NCI-H524 (cell line): ENCODE results near the gene OTP.

Experiments
- DNase-seq, 2 experiments: peaks; one replicate each; lab custom pipeline; 2025; lab: John Stamatoyannopoulos, UW

Gene OTP

DNA sequence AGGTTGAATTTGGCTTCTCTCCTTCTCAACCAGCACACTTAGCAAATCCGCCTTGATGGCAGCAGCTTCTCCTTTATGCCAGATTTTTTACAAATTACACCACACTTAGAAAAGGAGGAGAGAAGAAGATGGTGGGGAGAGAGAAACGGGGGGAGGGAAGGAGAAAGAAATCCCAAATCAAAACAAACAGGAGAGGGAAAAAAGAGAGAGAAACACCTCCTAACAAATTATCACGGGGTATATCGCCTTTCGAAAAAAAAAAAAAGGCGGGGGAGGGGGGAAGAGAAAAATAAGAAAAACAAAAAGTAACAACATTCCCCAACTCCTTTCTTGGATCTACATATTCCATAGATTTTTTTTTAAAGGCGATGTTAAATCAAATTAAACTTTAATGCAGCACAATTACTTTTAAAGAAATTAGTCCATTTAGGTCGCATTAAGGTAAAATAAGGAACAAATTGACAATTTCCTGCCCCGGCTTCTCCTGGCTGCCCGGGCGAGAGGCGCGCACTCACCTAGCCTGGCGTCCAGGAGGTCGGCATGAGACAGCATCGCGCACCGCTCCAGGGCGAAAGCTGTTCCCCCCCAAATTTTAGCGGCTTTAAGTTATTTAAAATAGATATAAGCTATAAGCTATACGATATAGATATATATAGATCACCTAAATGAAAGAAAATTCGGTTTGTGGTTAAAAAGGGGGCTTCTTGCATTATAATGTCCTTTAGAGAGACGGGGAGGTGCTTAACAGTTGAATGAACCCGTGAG lies at the start of gene OTP:
Gene OTP, minus strand, starts transcription at position 716 of the 765 bp plus-strand sequence. Its CDS starts 164 bp downstream, at position 552.
- no peak for DNase-seq

DNA sequence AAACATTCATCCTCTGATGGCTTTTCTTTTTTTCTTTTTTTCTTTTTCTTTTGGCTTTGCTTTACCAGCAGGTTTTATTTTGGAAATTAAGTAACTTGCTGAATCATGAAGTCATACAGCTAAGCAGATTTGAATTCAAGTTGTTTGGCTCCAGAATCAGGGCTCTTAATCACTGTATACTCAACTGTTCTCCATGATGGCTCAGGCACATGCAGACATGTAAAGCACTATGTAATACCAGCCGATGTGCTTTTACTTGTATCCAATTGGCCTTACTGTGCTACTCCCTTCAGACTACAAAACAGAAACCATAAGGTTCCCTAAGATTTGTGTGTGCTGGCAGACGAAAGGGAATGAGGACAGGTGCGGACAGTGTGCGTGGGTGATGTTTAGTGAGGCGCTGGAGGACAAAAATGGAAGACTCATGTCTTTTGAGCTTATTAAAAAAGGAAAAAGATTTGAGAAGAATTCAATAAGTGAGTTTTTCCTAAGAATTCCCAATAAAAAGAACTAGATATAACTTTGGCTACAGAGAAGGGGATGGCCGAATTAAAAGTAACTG lies 44.7 kb upstream of the OTP start:
- DNase-seq, result no peak

DNA sequence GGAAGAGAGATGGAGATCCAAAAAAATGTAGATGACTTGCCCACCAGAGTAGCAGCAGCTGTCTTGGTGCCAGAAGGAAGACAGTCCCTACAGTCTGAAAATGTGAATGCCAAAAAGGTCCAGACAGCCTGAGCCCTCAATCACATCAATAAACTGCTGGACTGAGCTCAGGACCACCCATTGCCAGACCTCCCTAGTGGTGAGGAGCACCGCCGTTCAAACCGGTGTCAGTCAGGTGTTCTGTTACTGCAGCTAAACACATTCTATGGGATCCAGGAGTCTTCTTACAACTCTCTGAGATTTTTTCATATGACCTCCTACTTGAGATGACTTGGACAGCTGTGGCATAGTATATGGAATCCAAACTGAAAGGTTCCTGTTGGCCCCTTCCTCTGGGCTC lies 32.0 kb upstream of the OTP start:
- no peak for DNase-seq

DNA sequence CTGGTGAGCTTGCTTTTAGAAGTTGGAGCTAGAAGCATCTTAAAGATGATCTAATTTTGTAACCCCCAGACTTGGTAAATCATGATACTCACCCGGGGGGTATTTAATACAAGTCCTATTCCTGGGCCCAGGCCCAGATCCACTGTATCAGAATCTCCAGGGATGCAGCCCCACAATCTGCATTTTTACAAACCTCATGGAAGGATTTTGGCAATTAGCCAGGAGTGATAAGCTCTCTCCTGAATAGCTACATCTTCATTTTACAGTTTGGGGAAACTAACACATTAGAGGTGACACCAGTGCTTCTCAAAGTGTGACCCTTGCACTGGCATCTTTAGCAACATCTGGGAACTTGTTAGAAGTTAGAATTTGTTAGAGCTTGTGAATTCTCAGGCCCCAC lies 31.2 kb upstream of the OTP start:
- no peak for DNase-seq

DNA sequence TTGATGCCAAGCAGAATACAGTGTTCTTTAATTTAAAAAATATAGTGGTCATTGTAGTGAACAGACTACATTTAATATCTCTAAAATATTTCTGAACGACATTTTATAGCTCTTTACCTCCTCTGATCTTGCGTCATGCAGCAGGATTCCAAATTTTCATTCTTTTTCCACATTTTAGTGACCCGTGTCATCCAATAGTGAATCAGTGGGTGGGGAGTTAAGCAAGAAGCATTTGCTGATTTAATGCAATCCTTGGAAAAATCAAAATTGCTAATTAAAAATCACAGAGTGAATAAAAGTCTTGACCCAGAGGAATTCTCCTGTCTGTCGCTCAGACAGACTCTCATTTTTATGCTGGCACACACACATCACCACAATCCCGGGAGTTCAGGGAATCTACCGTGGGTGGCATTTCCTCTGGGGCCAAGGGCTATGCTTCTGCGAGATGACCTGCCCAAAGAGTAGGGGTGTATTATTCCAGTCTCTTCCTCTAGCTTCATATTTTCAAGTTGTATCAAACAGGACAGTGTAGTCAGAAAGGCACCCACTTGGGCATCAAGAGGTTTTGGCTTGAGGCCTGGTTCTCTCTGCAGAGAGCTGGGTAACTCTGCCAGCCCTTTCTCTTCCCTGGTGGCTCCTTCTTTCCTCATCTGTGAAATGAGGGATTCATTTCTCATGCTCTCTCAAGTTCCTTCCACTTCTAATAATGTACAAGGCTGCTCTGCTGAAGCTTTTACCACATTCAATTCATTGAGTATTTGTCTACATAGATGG lies 24.8 kb upstream of the OTP start:
- no peak for DNase-seq

DNA sequence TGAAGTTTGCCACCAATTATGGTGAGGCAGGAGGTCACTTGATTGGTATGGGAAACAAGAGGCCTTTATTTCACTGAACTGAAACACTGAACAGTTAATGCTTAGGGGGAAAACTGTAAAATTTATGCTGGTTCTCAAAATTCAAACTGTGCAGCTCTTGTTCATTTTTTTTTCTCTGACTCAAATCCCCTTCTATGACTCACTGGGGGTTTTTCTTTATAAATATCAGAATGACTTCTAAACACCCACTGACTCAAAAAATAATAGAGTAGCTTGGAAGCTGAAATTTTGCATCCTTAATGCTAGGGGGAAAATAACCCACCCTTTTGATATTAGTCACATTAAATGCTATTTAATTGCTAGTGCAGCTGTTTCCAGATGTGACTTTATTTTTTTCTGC lies 24.1 kb upstream of the OTP start:
- no peak for DNase-seq

DNA sequence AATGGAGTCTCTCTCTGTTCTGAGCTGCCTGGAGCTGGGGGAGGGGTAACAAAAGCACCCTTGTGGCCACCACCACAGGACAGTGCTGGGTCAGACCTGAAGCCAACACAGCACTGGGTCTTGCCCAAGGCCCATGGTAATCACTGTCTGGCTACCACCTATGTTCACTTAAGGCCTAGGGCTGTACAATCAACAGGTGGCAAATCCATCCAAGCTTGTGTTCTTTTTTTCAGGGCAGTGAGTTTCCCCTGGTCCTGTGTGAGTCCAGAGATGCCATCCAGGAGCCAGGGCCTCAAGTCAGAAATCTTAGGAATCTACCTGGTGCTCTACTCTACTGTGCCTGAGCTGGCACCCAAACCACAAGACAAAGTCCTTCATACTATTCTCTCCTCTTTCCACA lies 20.1 kb upstream of the OTP start:
- no peak for DNase-seq

DNA sequence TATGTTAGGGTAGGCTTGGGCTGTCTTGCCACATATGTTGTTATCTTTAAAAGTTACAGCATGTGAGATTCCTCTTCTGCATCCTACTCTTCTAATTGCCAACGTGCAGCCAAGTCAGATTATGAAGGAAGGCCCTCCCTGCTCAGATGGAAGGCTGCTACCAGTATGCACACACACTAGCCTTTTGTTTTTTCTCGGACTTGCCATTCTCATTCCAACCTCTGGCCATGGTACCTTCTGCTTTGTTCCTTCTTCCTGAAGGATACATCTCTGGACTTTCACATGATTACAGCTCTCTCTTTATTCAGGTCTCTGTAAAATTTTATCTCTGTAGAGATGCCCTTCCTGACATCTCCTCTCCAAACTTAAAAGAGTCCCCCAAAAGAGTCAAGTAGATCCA lies 12.8 kb upstream of the OTP start:
- no peak for DNase-seq

DNA sequence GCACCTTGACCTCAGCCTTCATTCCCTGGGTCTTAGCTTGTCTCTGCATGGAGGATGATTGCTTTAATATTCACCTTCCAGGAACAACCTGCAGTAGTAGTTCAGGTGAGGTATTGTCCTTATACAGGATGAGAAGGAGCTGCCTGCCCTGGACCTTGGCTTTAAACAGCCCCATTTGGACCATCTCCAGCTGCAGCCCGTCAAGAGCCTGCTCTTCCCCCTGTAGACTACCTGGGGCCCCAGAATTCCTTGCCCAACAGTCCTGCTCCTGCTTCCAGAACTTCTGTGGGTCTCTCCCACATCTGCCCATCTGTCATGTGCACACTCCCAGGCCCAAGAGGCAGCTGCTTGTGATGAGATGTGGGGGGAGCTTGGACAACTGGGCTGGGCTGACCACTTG lies 12.2 kb upstream of the OTP start:
- no peak for DNase-seq

DNA sequence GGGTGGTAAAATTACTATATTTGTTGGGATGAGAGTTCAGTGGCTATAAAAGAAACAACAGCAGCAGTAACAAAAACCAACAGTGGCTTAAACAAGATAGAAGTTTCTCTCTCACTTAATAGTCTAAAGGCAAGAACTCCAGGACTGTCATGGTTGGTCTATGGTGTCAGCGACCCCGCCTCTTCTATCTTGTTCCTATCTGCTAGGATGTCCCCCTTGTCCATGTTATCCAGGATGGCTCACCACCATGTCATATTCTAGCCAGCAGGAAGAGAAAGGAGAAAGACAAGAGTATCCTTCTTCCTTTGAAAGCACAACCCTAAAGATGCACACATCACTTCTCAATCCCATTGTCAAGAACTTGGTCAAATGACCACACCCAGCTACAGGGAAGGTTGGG lies 11.3 kb upstream of the OTP start:
- no peak for DNase-seq

DNA sequence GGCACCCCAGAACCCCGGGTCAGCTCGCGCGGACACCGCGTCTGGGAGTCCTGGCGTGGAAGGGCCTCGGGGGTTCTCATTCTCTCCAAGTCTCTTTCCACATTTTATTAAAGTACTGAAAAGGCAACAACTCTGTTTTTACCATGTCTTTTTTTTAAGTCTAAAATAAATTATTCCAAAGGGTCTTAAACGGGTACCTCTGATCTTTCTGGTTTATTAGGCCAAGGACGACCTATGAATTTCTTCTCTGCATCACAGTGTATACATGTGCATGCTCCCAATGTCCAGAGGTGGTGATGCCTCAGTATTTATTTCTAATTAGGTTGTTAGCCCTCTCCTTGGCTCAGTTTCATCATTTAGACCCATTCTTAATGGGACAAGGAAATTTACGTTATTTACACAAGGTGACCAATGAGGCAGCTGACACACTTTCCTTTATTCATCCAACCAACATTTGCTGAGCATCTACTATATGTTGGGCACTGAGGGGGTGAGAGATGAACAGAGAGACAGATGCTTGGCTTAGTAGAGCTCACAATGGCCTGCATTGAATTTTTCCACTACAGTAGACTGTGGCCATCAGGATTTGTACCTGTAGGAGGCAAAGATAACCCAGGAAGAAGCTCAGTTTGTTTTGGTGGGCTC lies 7.6 kb upstream of the OTP start:
- no peak for DNase-seq

DNA sequence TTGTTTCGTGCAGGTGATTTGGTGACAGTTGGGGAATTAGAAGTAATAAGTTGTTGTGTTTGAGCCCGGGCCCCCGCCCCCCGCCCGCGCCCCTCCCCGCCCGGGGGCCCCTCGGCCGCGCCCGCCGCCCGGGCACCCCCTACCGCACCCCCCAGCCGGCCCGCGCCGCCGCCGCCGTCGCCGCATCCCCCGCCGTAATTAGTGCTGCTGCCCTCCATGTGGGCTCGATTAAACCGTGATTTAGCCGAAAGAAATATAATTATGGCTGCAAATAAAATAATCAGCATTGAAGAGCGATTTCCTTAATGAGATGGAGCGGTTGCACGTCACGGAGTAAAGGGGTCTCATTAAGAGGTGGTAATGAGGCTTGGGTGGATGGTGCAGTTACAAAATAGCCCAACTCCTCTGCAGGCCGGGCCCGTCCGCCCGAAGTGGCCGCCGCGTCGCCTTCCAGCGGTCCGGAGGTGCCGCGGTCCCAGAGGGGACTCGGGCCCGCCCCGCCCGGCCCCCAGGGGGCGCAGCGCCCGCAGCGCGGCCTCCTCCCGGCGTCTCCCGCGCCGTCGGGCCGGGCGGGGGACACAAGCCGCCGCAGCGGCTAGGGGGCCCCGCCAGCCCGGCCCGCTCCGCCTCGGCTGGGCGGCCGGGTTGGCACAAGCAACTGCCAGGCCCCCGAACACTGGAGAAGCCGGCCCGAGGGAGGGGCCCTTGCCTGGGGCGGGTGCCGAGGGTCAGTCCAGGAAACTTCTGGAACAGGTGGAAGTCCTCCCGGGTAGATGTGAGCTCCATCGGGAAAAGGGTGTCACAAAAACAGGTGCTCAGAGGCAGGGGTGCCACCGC lies 6.9 kb upstream of the OTP start:
- DNase-seq, result peak; percentile 22 to 64

DNA sequence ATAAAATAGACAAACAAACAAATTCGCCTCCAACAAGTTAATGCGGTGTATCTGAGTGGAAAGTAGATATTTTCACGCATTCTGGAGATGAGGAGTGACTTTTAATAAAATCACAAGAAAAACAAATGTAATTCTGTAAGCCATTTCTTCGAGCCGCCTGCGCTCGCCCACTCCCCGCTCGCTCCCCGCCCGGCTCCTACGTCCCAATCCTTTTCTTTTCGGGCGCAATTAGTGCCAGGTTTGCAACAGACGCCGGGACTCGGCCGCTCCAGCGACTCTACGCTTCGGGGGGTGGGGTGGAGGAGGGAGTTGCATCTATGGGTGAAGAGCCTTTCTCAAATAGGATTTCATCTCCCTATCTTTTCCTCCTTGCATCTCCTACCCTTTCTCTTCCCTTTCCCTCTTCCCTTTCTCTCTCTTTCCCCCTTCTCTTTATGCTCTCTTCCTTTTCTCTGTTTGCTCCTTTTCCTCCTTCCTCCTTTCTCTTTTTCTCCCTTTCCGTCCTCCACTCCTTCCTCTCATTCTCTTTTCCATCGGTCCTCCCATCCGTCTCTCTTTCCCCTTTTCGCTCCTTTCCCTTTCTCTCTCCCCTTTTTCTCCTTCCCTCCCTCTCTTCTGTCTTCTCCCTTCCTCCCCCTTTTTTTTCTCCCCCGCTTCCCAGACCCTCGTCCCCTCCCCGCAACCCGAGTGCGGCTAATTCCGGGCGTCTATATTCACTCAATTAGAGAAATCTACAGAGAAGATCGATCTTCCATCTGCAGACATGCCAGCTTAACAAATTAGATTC lies 6.1 kb upstream of the OTP start:
- peak; percentile 50 to 77 for DNase-seq

DNA sequence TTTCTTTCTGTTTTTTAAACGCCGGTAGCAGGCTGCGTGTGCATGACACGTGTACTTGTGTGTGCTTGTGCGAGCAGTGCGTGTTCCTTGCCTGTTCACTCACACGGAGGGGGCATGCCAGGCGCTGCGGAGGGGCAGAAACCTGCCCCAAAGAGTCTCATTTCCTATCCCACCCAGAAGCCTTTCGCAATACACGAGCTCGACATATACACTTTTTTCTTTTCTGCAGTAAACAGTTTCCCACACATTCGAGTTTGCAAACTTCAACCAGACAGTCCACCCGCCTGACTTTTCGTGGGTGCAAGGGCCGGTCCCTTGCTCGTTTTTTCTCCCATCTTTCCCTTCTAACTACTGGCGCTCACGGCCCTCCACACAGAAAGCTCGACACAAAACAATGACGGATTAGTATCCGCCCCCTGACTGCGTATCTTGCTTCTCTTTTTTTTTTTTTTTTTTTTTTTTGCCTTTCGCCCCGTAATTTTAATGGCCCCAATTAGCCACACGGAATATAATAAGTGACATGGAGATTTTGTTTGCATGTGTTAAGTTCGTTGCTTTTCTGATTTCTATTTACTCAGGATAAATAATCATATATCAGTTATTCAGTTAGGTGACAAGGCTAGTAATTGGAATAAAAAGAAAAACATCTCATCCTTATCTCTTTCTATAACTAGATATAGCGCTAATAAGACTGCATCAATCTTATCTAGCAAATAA lies 5.3 kb upstream of the OTP start:
- DNase-seq, result peak; percentile 10 to 18

DNA sequence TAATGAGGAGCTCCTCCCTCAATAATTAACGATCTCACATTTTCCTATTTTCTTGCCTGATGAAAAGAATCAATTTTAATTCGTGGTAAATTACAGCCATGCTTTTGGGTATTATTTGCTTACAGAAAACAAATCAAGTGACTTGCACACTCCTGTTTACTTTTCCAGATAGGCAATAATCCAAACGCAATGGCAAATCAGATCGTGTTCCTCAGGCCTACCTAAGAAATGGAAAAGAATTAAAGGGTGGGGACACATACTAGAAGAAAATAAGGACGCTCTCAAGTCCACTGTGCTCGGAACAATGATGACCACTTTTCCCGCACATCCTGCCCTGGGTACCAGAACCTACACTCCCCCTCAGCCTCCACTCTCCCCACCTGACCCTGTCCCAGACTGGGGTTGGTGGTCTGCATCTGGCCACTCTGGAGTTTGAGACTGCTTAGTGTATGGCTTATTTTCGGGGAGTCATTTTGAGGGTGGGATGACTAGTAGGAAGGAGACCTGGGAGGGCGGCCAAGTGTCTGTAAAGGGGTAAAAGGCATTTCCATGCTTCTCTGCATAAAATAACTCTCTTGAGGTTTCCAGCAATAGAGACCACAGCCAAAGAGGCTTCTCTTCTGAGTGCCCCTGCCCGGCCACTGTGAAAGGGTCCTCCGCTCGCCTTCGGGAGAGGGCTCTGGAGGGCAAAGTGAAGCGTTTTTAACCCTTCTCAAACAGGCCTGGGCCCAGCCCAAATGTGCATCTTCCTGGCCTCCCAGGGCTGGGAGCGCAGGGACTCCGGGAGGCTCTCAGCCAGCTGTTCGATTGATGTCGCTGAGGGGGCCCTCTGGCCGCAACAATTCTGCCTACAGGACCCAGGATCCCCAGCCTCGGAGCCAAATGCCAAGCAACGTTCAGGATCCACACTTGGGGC lies 4.5 kb upstream of the OTP start:
- DNase-seq, result peak in 1 of 2 experiments; percentile 47

DNA sequence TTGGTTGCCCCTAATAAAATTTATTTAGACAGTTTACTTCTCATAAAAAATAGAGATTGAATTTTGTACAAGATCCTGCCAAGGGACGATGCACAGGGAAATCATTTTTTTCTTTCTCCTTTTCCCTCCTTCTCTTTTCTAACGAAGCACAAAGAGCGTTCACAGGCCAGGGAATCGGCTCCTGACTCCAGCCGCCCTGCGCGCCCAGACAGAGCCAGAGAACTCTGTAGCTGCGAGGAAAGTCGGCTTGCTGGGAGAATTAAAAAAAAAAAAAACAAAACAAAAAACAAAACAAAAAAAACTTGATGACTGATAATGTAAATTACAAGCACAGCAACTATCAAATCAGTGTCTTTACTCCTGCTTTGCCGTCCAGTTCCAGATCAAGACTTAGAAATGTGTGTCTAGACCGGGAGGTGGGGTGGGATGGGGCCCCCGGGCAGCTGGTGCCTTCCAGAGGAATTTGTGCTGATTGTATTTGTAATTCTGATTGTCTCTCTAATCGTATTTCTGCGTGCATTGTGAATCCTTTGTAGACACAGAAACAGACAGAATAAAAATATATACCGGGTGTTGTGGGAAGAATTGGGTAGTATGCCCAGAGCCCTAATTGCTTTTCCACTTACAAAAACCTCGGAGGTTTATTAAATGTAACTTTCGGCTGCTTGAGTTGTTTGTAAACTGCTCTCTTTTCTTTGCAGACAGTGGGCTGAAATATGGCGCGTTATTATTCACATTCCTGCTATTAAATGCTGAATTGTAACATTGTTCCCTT lies 3.6 kb upstream of the OTP start:
- no peak for DNase-seq

DNA sequence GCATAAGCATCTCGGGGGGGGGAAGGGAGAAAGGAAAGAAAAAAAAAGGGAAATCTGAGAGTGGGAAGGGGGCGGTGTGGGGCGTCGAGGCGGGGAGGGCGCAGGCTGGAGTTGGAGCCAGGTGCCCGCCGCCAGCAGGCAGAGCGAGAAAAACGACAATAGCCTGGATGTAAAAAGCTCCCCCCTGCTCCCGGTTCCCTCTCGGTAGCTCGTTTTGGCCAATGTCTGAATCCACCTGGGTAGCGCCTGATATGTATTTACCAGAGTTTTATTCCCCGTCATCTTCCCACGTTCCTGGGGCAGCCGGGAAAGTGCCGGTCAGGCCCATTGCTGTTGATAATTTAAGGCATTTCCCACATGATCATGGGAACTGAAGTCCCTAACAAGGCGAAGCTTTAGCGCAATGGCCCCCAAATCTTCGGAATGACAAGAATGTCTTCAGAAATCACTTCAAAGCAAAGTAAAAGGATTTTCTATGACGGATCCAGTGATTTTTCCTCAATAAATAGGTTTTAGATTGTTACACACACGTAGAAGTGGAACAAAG lies 3.0 kb upstream of the OTP start:
- DNase-seq, result no peak
